ENCODE data around the gene GRID1.

GRCh38 chr10:85919491-85920021, 447.0 kb downstream of the GRID1 start:
- TF ChIP-seq, protein P1, sequence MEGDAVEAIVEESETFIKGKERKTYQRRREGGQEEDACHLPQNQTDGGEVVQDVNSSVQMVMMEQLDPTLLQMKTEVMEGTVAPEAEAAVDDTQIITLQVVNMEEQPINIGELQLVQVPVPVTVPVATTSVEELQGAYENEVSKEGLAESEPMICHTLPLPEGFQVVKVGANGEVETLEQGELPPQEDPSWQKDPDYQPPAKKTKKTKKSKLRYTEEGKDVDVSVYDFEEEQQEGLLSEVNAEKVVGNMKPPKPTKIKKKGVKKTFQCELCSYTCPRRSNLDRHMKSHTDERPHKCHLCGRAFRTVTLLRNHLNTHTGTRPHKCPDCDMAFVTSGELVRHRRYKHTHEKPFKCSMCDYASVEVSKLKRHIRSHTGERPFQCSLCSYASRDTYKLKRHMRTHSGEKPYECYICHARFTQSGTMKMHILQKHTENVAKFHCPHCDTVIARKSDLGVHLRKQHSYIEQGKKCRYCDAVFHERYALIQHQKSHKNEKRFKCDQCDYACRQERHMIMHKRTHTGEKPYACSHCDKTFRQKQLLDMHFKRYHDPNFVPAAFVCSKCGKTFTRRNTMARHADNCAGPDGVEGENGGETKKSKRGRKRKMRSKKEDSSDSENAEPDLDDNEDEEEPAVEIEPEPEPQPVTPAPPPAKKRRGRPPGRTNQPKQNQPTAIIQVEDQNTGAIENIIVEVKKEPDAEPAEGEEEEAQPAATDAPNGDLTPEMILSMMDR (IDR thresholded peaks at IDR 0.05): no peak
- TF ChIP-seq POLR2AphosphoS5 (IDR thresholded peaks at IDR 0.05): no peak
- TF ChIP-seq POLR2A (IDR thresholded peaks at IDR 0.05): no peak
